Measurements from ENCODE around the gene DHRS12.

DHRS12 gene

GRCh38 chr13:51803422-51804294 is at the start of gene DHRS12:
Gene DHRS12 (minus strand): TSS chr13:51804163. CDS start chr13:51799659, 4,504 bp downstream.
- DNase-seq = peak; percentile 17

- DNase-seq = no peak
These were observed 45.5 kb upstream of the DHRS12 start for GRCh38 chr13:51849145-51850101.

- no peak for DNase-seq
These were observed 44.7 kb upstream of the DHRS12 start for GRCh38 chr13:51848674-51849073.

- DNase-seq = no peak
These were observed 42.8 kb upstream of the DHRS12 start for GRCh38 chr13:51846756-51847155.

GRCh38 chr13:51845574-51846318 is 41.8 kb upstream of the DHRS12 start:
- no peak for DNase-seq

GRCh38 chr13:51844862-51845573 is 41.1 kb upstream of the DHRS12 start, which contains the start of gene TMEM272:
Gene TMEM272 (minus strand): TSS chr13:51845177. CDS start chr13:51838530, 6,647 bp downstream.
- no peak for DNase-seq

- DNase-seq = no peak
These were observed 39.6 kb upstream of the DHRS12 start for GRCh38 chr13:51843529-51843928.

GRCh38 chr13:51841732-51842131 is 37.8 kb upstream of the DHRS12 start:
- DNase-seq = no peak

- no peak for DNase-seq
These were observed 37.0 kb upstream of the DHRS12 start for GRCh38 chr13:51840917-51841316.

GRCh38 chr13:51839711-51840540 is 36.0 kb upstream of the DHRS12 start:
- DNase-seq = no peak

GRCh38 chr13:51838240-51838846 is 34.4 kb upstream of the DHRS12 start:
- DNase-seq = no peak

- no peak for DNase-seq
These were observed 33.1 kb upstream of the DHRS12 start for GRCh38 chr13:51837016-51837415.

- no peak for DNase-seq
These were observed 30.7 kb upstream of the DHRS12 start for GRCh38 chr13:51834581-51835171.

- no peak for DNase-seq
These were observed 30.0 kb upstream of the DHRS12 start for GRCh38 chr13:51833980-51834379.

- DNase-seq = no peak
These were observed 28.6 kb upstream of the DHRS12 start for GRCh38 chr13:51832471-51833152.

- DNase-seq = no peak
These were observed 27.6 kb upstream of the DHRS12 start for GRCh38 chr13:51831519-51831918.

GRCh38 chr13:51829568-51829899 is 25.6 kb upstream of the DHRS12 start:
- no peak for DNase-seq

- DNase-seq = no peak
These were observed 25.0 kb upstream of the DHRS12 start for GRCh38 chr13:51828730-51829567.

- no peak for DNase-seq
These were observed 23.3 kb upstream of the DHRS12 start for GRCh38 chr13:51827254-51827653.
